ENCODE measurements around the gene BPIFB2. TPM values are rescaled to one million over a fixed set of nuclear protein-coding genes. Genes with fewer than 3 reads are reported as not detected.
"Not testable (repeated sequence)": the region's sequence is repeated elsewhere in the genome, so short reads cannot be mapped to it uniquely, and the experiment has no call there.

The BPIFB2 gene
- not detected for polyA plus RNA-seq

- 76 to 88% (median 87%) methylated on average over 11 of the region's 11 CpGs for WGBS, 3 donors
- no peak within 1 kb of the TSS for H3K27ac ChIP-seq (ENCODE audit: low read depth, low read length)
These were observed at the start of gene BPIFB2 for GRCh38 chr20:33007376-33008335. TSS of gene BPIFB2 (plus strand) at chr20:33007704. CDS start at chr20:33008575, 871 bp downstream.

DNA sequence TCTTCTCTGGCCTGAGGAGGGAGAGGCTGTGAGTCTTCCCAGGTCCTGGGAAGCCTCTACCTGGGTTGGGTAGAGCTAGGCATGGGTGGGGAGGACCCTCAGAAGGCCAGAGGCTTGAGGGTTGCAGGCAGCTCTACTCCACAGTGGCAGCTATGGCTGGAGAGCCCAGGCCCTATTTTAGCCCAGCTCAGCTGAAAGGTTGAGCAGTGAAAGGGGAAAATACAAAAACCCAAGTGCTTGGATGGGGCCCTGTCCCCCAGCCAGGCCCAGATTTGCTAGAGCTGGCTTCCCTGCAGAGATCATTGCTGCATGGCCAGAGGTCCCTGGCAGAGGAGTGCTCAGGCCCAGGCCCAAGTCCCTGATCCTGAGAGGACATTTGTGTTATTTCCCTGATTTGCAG lies 48.9 kb upstream of the BPIFB2 start:
- no peak overlapping the region for H3K27ac ChIP-seq (ENCODE audit: low read depth, low read length)

GRCh38 chr20:32959351-32960221 lies 47.9 kb upstream of the BPIFB2 start:
- H3K27ac ChIP-seq (ENCODE audit: low read depth, low read length) = no peak overlapping the region
- 85 to 92% (median 91%) methylated on average over 14 of the region's 14 CpGs for WGBS, 3 donors

DNA sequence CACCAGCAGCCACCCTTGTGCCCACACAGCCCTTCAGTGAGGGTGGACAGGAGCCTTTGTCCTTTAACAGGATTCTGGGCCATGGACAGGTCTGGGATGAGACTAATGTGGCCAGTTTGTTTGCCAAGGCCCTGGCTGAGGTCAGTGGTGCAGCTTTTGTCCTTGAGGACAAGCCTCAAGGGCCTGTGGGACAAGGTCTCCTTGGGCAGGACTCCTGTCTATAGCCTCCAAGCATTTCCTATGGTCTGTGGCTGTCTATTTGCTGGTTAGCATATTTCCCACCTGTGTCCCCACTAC lies 47.3 kb upstream of the BPIFB2 start:
- H3K27ac ChIP-seq (ENCODE audit: low read depth, low read length) = no peak overlapping the region

- no peak overlapping the region for H3K27ac ChIP-seq (ENCODE audit: low read depth, low read length)
- WGBS, 3 donors = 82 to 88% (median 88%) methylated on average over 28 of the region's 28 CpGs
These were observed 46.4 kb upstream of the BPIFB2 start for GRCh38 chr20:32960849-32961731.

DNA sequence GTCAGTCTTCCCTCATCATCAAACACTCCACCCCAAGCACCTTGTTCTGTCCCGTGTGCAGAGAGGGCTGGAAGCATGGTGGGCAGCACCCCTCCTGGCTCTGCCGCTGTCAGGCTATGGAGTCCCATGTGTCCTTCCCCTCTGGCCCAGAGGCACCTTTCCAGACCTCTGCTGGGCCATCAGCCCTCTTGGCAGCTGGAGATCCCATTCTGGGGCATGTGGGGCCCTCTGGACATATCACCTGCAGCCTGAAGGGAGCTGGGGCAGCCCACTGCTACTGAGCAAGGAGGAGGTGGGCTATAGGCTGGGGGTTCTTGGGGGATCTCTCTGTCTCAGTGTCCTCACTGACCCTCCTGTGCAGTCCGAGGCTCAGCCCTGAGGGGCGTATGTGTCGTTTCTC lies 45.5 kb upstream of the BPIFB2 start:
- no peak overlapping the region for H3K27ac ChIP-seq (ENCODE audit: low read depth, low read length)
- 70 to 86% (median 84%) methylated on average over 5 of the region's 5 CpGs for WGBS, 3 donors

- WGBS, 3 donors = 69 to 90% (median 79%) methylated on average over 11 of the region's 11 CpGs
These were observed 44.9 kb upstream of the BPIFB2 start for GRCh38 chr20:32962646-32963045.

DNA sequence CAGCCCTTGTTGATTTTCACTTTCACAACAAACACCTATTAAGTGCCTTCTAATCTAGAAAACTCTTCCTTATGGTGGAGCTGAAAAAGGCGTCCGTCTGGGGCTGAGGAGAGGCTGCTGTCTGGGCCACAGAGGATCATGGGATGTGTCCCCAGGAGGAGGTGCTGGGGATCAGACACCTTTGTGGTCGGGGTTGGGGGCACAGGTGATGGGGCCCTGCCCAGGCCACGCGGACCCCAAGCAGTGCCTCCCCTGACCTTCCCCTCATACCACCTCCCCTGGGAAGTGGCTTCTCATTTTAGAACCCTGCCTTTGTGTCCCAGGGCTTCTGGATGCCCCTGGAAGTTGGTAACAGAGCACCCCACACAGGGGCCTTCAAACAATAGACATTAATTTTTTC lies 44.3 kb upstream of the BPIFB2 start:
- WGBS, 3 donors = 60 to 80% (median 78%) methylated on average over 5 of the region's 5 CpGs
- no peak overlapping the region for H3K27ac ChIP-seq (ENCODE audit: low read depth, low read length)

More at GRCh38 chr20:32962646-32963045, 44.9 kb upstream of the BPIFB2 start:
- H3K27ac ChIP-seq (ENCODE audit: low read depth, low read length) = not testable (repeated sequence)

- no peak overlapping the region for H3K27ac ChIP-seq (ENCODE audit: low read depth, low read length)
- WGBS, 3 donors = 87 to 91% (median 89%) methylated on average over 6 of the region's 6 CpGs
These were observed 42.9 kb upstream of the BPIFB2 start for GRCh38 chr20:32964575-32964974.

- 75 to 85% (median 79%) methylated on average over 8 of the region's 8 CpGs for WGBS, 3 donors
- no peak overlapping the region for H3K27ac ChIP-seq (ENCODE audit: low read depth, low read length)
These were observed 42.4 kb upstream of the BPIFB2 start for GRCh38 chr20:32965115-32965514.

GRCh38 chr20:32965581-32966373 lies 41.7 kb upstream of the BPIFB2 start:
- H3K27ac ChIP-seq (ENCODE audit: low read depth, low read length) = no peak overlapping the region
- 64 to 72% (median 64%) methylated on average over 12 of the region's 12 CpGs for WGBS, 3 donors

DNA sequence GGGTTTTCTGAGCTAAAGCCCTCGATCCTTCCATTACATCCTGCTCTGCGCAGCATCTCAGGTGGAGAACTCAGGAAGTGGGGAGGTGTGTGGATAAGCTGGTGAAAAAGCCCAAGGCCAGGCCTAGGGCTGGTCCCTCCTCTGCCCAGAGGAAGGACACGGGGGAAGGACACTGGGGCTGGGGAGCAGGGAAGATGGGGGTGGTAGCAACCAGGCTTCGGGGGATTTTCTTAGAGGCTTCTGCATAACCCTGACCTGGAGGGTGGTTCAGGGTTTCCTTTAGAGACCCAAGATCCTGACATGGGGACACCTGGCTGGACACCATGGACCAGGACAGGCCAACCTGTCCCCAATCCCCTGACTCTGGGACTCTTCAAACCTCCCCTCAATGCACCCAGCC lies 41.1 kb upstream of the BPIFB2 start:
- 83 to 87% (median 86%) methylated on average over 4 of the region's 4 CpGs for WGBS, 3 donors
- H3K27ac ChIP-seq (ENCODE audit: low read depth, low read length) = no peak overlapping the region

DNA sequence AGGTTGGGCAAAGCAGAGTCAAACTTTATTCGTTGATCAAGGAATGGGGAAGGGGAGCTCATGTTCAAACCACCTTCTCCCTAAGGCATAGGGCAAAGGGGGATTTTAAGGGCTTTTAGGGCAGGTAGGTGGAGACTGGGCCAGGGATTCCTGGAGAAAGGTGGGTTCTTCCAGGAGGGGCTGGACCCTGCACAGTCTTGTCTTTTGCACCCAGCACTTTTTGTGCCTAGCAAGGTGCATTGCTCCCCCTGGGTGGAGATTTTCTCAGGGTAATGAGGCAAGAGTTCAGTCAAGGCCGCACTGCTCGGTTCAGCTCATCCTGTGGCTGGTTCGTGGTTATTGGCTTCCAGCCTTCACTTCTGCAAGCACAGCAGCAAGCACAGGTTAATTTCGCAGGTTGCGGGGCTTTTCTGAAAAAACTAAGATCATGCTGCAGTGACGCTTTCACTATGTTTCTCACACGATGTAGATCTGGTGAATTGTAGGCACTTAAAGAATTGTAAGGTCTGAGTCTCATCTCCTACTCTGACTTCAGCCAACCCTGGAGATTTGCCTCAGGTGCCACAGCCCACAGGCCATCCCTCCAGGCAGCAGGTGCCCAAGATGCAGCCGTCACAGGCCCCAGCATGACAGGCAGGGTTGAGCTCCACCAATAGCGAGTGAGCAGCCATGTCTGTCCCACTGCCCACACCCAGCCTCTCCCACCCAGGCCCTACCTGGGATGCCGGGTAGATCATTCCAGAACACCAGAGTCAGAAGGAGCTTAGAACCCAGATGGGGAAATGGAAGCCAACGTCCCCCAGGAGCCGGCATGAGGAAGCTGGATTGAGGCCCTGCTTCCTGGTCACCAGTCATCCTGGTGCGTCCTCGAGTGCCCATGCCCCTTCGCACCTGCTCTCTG lies 40.4 kb upstream of the BPIFB2 start:
- no peak overlapping the region for H3K27ac ChIP-seq (ENCODE audit: low read depth, low read length)
- WGBS, 3 donors = 52 to 65% (median 62%) methylated on average over 16 of the region's 16 CpGs

- H3K27ac ChIP-seq (ENCODE audit: low read depth, low read length) = no peak overlapping the region
- 83 to 89% (median 84%) methylated on average over 16 of the region's 16 CpGs for WGBS, 3 donors
These were observed 39.5 kb upstream of the BPIFB2 start for GRCh38 chr20:32967961-32968457.

GRCh38 chr20:32968478-32969241 lies 38.8 kb upstream of the BPIFB2 start:
- WGBS, 3 donors = 52 to 65% (median 58%) methylated on average over 19 of the region's 19 CpGs
- no peak overlapping the region for H3K27ac ChIP-seq (ENCODE audit: low read depth, low read length)

All from adipose tissue (tissue), 3 donors.